Hypothalamus (tissue), 51 donors: ENCODE measurements around the gene PITPNC1.
"Not testable (repeated sequence)": the region's sequence is repeated elsewhere in the genome, so short reads cannot be mapped to it uniquely, and the experiment has no call there.

Experiments used
- DNase-seq, 51 donors: peaks; one replicate each; lab custom pipeline; 2025; lab: John Stamatoyannopoulos, UW

Gene PITPNC1

DNA sequence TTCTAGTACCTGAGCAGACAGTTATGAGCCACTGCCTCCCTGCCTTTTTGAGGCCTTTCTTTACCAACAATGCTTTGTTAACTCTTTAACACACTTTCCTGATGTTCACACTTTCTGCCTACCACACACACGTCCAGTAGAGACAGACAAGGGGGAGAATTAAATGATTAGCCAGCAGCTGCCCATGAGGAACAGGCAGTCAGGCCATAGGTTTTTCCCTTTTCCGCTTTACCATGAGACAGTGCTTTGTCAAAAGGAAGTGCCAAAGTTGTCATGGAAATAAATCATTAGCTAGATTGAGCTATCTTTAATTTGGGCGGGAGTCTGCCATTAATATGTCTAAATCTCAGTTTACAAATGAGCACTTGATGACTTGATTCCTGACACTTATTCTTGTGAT is 102.1 kb downstream of the PITPNC1 start:
- DNase-seq = no peak

DNA sequence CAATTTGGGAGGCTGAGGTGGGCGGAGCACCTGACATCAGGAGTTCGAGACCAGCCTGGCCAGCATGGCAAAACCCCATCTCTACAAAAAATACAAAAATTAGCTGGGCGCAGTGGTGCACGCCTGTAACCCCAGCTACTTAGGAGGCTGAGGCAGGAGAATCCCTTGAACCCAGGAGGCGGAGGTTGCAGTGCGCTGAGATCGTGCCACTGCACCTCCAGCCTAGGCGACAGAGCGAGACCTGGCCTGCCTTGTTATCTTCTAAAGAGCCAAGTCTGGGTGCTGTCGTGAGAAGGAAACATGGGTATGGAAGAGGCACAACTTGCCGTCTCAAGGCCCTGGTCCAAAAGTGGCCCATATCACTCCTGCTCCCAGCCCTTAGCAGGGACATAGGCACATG is 103.9 kb downstream of the PITPNC1 start:
- DNase-seq = not testable (repeated sequence)

DNA sequence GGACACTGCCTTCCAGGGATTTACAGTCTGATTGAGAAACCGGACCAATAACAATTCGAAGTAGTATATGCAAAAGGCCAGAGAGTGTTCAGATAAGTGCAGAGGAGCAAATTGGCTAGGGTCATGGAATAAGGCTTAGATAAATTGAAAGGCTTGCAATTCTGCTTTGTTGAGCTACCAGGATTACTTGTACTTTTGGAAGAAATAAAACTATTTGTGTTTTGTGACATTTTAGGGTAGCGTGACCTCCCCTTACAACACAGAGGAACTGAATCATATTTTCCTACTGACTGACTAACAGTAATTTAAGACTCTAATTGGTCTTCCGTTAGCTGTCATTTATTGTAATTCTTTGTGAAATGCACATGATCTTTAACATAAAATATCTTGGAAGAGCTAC is 104.7 kb downstream of the PITPNC1 start:
- DNase-seq = no peak

DNA sequence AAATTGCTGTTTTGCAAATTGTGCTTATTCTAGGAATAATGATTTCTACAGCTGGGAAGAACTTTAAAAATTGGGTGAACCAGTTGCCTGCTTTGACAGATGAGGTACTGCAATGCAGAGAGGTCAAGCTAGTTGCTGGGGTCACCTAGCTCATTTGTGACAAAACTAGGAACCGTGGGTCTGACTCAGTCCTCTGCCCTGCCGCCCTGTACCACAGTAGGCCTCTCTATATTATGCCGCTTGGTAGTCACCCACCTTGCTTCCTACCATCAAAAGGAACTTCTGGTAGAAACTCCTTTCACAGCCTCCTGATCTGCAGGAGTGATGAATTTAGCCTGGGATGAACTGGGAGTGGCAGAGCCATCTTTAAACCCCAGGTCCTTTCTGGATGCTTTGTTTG is 105.7 kb downstream of the PITPNC1 start:
- DNase-seq = no peak

DNA sequence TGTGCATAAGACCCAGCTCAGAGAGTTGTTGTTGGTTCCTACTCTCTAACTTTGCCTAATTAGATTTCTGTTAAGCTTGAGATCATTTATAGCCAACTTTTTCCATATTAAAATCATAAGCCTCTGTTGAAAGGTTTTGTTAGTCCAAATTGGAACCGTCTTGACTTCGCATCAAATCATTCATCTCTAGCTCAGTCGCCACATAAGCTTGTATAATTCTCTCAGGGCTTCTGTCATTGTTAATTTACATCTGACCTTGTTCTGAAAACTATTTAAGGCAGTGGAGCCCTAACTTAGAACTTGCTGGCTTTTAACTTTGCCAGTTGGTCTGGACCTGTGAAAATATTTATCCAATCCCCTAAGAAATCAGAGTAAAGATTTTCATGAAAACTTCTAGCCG is 107.2 kb downstream of the PITPNC1 start:
- no peak for DNase-seq

DNA sequence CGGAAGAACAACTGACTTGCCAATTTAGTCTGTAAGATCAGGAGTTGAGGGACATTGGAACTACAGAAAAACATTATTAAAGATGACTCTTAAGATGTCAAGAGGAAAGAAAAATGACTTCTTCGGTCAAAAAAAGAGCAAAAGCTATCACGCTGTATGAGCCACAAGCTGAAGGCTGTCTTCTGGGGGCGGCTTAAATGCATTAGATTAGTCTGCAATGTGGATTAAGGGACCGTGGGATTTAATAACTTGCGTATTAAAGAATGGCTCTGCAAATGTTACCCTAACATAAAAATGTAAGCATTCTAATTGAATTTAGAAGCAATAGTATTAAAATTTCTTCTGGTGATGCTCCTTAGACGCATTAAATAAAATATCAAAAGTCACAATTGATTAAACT is 108.6 kb downstream of the PITPNC1 start:
- DNase-seq = no peak

DNA sequence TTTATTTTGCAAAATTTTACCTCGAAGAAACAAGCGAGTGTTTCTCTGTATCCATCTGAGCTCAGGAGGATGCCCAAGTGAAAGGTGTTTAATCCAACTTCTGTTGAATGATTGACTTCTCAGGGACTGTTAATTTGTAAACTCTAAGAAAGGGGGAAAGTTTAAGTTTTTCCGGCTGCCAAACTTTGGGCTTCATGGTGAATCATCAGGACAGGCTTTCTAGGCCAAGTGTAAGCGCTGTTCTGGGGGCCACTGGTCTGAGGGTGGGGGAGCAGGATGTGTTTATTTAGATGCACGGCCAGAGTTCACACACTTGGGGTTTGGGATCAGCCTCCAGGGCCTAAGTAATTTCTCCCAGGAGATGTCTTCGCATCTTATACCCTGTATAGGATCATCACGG is 110.4 kb downstream of the PITPNC1 start:
- no peak for DNase-seq

DNA sequence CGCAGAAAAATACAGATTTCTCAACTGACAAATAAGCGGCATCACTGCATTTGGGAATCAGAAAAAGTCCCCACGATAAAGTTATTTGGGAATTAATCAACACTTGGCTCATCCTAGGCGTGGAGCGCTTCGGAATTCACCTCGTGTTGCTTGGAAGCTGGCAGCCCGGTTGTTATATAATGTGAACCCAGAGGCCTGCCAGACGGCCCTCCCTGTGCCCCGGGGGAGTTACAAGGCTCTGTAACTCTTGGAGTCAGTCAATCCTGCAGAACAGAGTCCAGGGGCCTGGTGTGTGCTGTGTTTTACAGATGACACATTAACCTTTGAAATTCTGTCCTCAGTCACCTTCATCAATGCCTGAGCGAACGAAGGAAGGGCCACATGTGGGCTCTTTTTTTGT is 111.1 kb downstream of the PITPNC1 start:
- peak in 32 of 51 donors; percentile 23 to 86 (median 54) for DNase-seq

DNA sequence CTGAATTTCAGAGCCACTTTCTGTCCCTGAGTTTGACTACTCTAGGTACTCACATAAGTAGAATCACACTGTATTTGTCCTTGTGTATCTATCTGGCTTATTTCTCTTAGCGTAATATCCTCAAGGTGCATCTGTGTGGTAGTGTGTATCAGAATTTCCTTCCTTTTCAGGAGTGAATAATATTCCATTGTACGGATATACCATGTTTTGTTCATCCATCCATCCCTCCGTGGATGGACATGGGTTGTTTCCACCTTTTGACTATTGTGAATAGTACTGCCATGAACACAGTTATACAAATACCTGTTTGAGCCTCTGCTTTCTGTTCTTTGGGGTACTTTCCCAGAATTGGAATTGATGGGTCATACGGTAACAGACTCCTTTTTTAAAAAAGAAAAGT is 111.7 kb downstream of the PITPNC1 start:
- no peak for DNase-seq

DNA sequence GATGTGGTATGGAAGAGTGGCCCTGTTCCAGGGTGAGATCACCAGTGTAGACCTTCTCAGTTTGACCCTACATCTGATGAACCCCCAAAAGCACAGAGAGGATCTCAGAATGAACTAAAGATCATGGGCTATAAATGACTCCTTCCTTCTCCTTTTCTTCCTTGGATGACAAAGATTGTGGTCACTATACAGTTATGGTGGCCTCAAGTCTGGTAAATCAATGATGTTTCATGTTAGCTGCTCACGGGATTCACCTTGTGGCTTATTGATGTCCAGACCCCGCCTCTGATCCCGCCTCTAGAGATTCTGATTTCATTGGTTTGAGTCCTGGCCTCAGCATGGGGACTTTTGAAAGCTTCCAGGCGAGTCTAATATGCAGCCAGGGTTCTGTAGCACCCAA is 112.2 kb downstream of the PITPNC1 start:
- no peak for DNase-seq

DNA sequence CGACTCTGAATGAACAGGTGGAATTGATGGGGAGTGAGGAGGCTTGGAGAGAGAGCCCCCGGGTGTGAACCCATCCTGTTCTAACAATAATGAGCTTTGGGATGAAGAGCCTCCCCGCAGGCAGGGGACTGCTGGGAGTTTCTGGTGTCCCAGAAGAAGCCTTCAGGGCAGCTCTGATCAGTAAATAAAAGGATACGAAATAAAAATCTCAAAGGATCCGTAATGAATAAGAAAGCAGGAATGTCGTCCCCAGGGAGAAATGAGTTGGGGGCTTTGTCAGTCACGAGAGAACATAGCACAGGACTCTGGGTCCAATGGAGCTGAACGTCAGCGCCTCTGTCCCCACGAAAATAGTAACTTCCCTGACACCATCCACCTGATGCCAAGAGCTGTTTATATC is 113.4 kb downstream of the PITPNC1 start:
- DNase-seq = peak in 2 of 51 donors; percentile 20 to 34

DNA sequence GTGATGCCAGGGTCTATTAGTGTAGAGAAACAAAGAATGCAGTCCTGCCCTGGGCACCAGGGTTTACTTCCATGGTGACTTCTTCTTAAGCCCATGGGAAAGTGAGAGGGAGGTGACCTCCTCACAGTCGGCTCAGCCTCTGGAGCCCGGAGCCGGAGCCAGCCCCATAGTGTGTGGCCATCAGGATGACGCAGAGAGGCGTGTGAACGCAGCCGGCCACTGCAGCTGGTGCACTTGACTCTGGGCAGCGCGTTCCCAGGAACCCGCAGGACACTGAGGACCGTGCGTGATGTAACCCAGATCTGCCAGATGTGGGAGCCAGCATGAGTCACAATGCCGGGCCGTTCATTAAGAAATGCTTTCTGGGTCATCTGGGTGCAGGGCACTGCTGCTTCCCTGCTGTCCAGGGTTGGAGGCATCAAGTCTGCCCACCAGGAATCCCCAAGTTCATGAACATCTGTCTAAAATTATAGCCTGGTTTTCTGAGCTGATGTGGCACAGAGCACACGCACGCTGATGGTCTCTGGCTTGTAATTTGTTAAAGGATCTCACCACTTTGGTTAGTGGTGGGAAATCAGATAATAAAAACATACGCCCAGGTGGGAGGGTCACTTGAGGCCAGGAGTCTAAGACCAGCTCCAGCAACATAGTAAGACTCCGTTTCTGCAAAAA is 114.1 kb downstream of the PITPNC1 start:
- peak in 44 of 51 donors; percentile 28 to 96 (median 80) for DNase-seq

DNA sequence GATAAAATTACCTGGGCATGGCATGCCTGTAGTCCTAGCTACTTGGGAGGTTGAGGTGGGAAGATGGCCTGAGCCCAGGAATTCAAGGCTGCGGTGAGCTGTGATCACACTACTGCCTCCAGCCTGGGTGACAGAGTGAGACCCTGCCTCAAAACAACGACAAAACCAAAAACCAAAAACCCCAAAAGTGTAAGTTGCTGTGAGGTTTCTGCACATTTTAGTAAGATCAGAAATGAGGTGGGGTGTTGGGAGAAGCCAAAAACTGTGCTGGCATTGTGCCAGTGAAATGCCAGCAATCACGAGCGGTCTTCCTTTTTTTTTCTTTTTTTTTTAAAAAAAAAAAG is 114.6 kb downstream of the PITPNC1 start:
- DNase-seq = no peak

DNA sequence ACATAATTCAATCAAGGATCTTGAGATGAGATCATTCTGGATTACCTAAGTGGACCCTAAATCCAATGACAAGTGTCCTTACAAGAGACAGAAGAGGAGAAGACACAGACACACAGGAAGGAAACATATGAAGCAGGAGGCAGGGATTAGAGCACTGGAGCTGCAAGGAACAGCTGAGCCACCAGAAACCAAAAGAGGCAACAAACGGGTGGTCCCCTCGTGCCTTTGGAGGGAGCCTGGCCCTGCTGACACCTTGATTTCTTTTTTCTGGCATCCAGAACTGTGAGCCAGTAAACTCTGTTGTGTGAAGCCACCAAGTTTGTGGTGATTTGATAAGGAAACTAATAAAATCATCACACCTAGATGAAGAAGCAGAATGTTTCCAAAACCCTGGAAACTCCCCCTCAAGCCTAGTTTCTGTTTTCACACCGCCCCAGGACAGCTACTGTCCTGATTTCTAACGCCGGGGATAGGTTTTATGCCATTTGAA is 115.2 kb downstream of the PITPNC1 start:
- no peak for DNase-seq

DNA sequence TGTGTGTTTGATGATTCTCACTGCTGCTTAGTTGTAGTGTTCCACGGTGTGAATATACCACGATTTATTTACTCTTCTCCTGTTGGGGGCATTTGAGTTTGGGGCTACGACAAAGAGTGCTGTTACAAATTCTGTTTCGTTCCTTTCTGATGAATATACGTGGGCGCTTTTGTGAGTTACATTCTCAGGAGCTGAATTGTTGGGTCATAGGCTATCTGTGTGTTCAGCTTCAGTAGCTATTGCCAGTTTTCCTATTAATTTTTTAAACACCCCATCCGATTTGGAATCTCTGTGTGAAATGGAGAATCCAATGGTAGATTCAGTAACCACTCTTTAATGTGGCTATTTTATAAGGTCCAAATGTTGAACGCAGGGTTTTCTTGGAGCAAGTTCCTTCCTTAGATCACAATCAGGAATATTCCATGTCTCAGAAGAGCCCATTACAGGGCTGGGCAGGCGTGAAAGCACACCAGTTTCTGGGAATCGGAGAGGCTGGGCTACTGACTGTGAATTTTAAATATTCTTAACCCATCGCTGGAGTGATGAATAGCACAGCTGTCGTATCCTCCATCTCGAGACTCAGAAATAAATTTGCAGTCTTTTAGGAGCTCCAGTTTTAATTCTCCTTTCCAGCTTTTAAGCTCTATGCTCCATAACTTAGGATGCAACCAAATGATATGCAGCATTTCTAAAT is 115.9 kb downstream of the PITPNC1 start:
- peak in 8 of 51 donors; percentile 15 to 37 (median 22) for DNase-seq

DNA sequence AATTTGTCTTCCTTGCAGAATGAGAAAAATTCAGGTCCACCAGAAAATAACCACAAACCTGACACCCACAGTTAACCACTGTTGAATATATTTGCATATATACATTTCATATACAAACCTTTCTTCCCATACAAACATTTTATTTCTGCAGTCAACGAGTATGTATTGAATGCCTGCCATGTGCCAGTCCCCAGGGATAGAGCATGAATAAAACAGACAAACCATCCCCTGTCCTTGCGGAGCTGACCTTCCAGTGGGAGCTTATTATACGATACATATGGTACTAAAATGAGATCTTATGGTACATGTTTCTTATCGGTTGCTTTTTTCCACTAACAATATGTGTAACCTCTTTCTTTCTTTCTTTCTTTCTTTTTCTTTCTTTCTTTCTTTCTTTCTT is 116.7 kb downstream of the PITPNC1 start:
- no peak for DNase-seq

DNA sequence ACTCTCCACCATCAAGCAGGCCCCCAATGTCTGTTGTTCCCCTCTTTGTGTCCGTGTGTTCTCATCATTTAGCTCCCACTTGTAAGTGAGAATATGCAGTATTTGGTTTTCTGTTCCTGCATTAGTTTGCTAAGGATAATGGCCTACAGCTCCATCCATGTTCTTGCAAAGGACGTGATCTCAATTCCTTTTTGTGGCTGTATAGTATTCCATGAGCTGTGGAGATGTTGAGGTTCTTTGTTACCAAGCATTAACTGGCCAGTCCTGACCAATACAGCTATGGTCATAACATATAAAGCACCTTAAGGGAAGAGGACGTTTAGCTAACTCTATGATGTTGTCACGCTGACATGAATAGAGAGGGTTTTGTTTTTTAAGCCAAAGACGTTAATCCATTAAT is 118.5 kb downstream of the PITPNC1 start:
- not testable (repeated sequence) for DNase-seq

DNA sequence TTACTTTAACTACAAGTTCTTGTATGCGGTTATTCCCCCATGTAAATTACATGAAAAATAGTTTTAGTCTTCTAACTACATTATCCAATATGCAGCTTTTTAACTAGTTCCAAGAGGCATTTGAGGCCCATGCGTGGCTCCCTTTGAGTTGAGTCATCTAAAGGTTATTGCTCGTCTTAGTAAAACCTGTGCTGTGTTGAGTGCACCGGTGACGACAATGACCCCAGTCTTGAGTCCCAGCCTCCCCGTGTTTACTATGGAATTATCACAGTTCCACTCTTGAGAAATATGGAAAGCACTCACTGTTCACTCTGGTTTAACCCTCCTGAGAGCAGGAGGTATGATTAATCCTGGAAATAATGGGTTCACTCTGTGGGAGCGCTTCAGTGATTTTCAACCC is 119.2 kb downstream of the PITPNC1 start:
- no peak for DNase-seq

DNA sequence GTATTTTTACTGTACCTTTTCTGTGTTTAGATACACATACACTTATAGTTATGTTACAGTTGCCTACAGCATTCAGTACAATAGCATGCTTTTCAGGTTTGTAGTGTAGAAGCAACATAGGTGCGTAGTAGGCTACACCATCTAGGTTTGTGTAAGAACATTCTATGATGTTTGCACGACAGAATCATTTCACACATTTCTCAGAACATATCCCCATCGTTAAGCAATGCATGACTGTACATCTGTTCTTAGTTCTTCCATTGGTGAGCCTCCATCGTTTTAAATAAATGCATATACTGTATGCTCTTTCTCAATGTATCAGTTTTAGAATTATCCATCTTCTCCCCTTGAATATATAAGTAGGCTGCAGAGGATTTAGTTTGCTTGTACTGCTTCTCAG is 122.6 kb downstream of the PITPNC1 start:
- DNase-seq = no peak

DNA sequence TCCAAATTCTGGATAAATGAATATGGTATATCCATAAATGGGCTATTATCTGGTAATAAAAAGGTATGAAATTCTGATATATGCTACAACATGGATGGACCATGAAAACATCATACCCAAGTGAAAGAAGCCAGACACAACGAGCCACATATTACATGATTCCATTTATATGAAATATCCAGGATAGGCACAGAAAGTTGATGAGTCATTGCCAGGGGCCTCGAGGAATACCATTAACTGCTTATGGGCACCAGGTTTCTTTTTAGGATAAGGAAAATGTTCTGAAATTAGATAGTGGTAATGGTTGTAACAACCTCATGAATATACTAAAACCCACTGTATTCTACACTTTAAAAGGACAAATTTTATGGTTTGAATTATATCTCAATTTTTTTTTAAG is 123.2 kb downstream of the PITPNC1 start:
- DNase-seq = no peak

DNA sequence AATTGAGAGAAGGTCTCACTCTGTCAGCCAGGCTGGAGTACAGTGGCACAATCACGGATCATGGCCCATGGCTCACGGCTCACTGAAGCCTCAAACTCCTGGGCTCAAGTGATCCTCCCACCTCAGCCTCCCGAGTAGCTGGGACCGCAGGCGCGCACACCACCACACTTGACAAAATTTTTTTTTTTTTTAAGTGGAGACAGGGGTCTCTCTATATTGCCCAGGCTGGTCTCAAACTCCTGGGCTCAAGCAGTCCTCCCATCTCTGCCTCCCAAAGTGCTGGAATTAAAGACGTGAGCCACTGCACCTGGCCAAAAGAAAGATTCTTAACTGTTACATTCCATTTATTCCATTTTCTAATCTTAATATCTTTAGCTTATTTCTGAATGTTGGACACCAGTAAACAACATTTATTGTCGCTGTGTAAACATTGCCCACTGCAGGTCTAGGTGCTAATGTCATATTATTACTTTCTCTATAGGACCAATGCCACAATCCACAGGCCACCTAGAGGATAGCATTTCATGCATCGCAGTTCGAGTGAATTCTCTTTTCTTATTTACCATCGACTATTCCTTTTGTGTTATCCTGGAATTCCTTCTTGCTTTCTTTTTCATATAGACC is 123.7 kb downstream of the PITPNC1 start:
- no peak for DNase-seq

DNA sequence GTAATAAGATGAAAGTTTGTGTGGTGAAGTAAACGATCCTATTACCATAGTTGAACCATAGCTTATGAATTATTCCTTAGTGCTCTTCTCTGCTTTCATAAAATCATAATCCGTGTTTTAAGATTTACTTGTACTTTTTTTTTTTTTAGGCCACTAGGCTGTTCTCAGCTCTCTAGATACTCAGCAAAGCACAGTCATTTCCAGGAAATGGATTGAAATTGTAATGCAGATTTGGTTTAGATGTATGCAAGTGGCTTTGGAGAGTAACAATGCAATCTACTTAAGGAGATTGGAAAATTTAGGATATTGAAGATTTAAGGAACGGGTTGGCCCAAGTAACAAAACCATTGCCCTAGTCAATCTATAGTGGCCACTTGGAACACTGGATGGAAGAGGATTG is 125.1 kb downstream of the PITPNC1 start:
- no peak for DNase-seq
